ENCODE results near the gene DNAH14. TPM values are rescaled to one million over a fixed set of nuclear protein-coding genes. Genes with fewer than 3 reads are reported as not detected.
"Not testable (repeated sequence)": the region's sequence is repeated elsewhere in the genome, so short reads cannot be mapped to it uniquely, and the experiment has no call there.

Gene DNAH14
- total RNA-seq, 1 donor = 31.8 TPM

GRCh38 chr1:225299624-225300023 is 370.1 kb downstream of the DNAH14 start:
- Histone ChIP-seq H4K20me1 (ENCODE audit: insufficient read depth, low read length) (no peaks in the 10 kb centered on the region), H3K79me2 (ENCODE audit: insufficient read depth, low read length) (no peaks in the 10 kb centered on the region), H3K4me1 (ENCODE audit: insufficient read depth, low read length) (no peaks in the 10 kb centered on the region), H3K36me3 (ENCODE audit: insufficient read depth, low read length) (no peaks in the 10 kb centered on the region), H3K4me2 (ENCODE audit: insufficient read depth, low read length) (no peak overlapping the region), H3K27ac (ENCODE audit: low read depth, low read length) (no peak overlapping the region), H2AFZ (ENCODE audit: low read length) (no peak overlapping the region), H3K4me3 (ENCODE audit: insufficient read depth, low read length) (no peak overlapping the region), H3K27me3 (ENCODE audit: insufficient read depth, low read length) (no peaks in the 10 kb centered on the region), H3K9me3 (ENCODE audit: low read depth, low read length) (no peaks in the 10 kb centered on the region)
- no peak for DNase-seq (ENCODE audit: insufficient read length, low spot score, missing footprints)
- no peak for TF ChIP-seq CTCF (IDR thresholded peaks at IDR 0.05; ENCODE audit: extremely low read depth, low read depth, low read length)

DNA sequence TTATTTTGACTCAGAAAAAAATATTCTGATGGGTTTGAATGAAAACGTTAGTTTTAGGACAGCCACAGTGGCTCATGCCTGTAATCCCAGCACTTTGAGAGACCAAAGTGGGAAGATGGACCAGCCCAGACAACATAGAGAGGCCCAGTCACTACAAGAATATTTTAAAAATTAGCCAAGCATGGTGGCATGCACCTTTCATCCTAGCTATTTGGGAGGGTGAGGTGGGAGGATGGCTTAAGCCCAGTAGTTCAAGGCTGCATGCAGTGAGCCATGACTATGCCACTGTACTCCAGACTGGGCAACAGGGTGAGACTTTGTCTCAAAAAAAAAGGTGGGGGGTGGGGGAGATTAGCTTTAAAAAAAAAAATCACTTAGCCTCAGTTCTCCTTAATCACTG is 370.9 kb downstream of the DNAH14 start:
- H3K36me3 ChIP-seq (ENCODE audit: insufficient read depth, low read length) = no peaks in the 10 kb centered on the region
- no peak for TF ChIP-seq CTCF (IDR thresholded peaks at IDR 0.05; ENCODE audit: extremely low read depth, low read depth, low read length)
- no peak overlapping the region for H3K4me3 ChIP-seq (ENCODE audit: insufficient read depth, low read length)
- no peaks in the 10 kb centered on the region for H3K79me2 ChIP-seq (ENCODE audit: insufficient read depth, low read length)
- H4K20me1 ChIP-seq (ENCODE audit: insufficient read depth, low read length) = no peaks in the 10 kb centered on the region
- H3K4me2 ChIP-seq (ENCODE audit: insufficient read depth, low read length) = no peak overlapping the region
- H2AFZ ChIP-seq (ENCODE audit: low read length) = no peak overlapping the region
- no peaks in the 10 kb centered on the region for H3K9me3 ChIP-seq (ENCODE audit: low read depth, low read length)
- no peaks in the 10 kb centered on the region for H3K4me1 ChIP-seq (ENCODE audit: insufficient read depth, low read length)
- H3K27me3 ChIP-seq (ENCODE audit: insufficient read depth, low read length) = no peaks in the 10 kb centered on the region
- no peak overlapping the region for H3K27ac ChIP-seq (ENCODE audit: low read depth, low read length)
- DNase-seq (ENCODE audit: insufficient read length, low spot score, missing footprints) = no peak

- no peaks in the 10 kb centered on the region for H3K9me3 ChIP-seq (ENCODE audit: low read depth, low read length)
- H3K4me1 ChIP-seq (ENCODE audit: insufficient read depth, low read length) = no peaks in the 10 kb centered on the region
- no peak overlapping the region for H3K27ac ChIP-seq (ENCODE audit: low read depth, low read length)
- H2AFZ ChIP-seq (ENCODE audit: low read length) = no peak overlapping the region
- no peaks in the 10 kb centered on the region for H3K79me2 ChIP-seq (ENCODE audit: insufficient read depth, low read length)
- H3K4me2 ChIP-seq (ENCODE audit: insufficient read depth, low read length) = no peak overlapping the region
- TF ChIP-seq CTCF (IDR thresholded peaks at IDR 0.05; ENCODE audit: extremely low read depth, low read depth, low read length) = no peak
- H3K36me3 ChIP-seq (ENCODE audit: insufficient read depth, low read length) = no peaks in the 10 kb centered on the region
- H3K27me3 ChIP-seq (ENCODE audit: insufficient read depth, low read length) = no peaks in the 10 kb centered on the region
- DNase-seq (ENCODE audit: insufficient read length, low spot score, missing footprints) = no peak
- H4K20me1 ChIP-seq (ENCODE audit: insufficient read depth, low read length) = no peaks in the 10 kb centered on the region
- no peak overlapping the region for H3K4me3 ChIP-seq (ENCODE audit: insufficient read depth, low read length)
Observed at GRCh38 chr1:225304996-225305395, 375.5 kb downstream of the DNAH14 start.

DNA sequence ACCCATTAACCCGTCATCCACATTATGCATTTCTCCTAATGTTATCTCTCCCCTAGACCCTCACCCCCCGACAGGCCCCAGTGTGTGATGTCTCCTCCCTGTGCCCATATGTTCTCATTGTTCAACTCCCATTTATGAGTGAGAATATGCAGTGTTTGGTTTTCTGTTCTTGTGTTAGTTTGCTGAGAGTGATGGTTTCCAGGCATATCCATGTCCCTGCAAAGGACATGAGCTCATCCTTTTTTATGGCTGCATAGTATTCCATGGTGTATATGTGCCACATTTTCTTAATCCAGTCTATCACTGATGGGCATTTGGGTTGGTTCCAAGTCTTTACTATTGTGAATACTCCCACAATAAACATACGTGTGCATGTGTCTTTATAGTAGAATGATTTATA is 381.1 kb downstream of the DNAH14 start:
- not testable (repeated sequence) for H3K27me3 ChIP-seq (ENCODE audit: insufficient read depth, low read length); H3K79me2 ChIP-seq (ENCODE audit: insufficient read depth, low read length); H3K36me3 ChIP-seq (ENCODE audit: insufficient read depth, low read length); DNase-seq (ENCODE audit: insufficient read length, low spot score, missing footprints); H4K20me1 ChIP-seq (ENCODE audit: insufficient read depth, low read length); H2AFZ ChIP-seq (ENCODE audit: low read length); H3K4me2 ChIP-seq (ENCODE audit: insufficient read depth, low read length); H3K27ac ChIP-seq (ENCODE audit: low read depth, low read length); H3K9me3 ChIP-seq (ENCODE audit: low read depth, low read length); H3K4me1 ChIP-seq (ENCODE audit: insufficient read depth, low read length); H3K4me3 ChIP-seq (ENCODE audit: insufficient read depth, low read length)

Data from osteoblast (primary cell).